ENCODE results near the gene GRID1. TPM values are rescaled to one million over a fixed set of nuclear protein-coding genes. Genes with fewer than 3 reads are reported as not detected.

Gene GRID1
- total RNA-seq, 1 donor from 2014 or later = 1.4 TPM

GRCh38 chr10:86288695-86289576, 77.7 kb downstream of the GRID1 start:
- no peaks in the 10 kb centered on the region for H3K27me3 ChIP-seq
- H3K4me1 ChIP-seq = no peaks in the 10 kb centered on the region
- no peak for DNase-seq (ENCODE audit: low spot score in 2 of 2)
- no peak overlapping the region for H3K4me3 ChIP-seq
- no peaks in the 10 kb centered on the region for H3K9me3 ChIP-seq
- TF ChIP-seq CTCF (IDR thresholded peaks at IDR 0.05) = no peak
- H3K36me3 ChIP-seq = no peaks in the 10 kb centered on the region
- intact Hi-C loops (cut with DNase I) = no loop called here
- H3K27ac ChIP-seq = no peak overlapping the region

GRCh38 chr10:86287966-86288579, 78.5 kb downstream of the GRID1 start:
- Histone ChIP-seq H3K4me1 (no peaks in the 10 kb centered on the region), H3K9me3 (no peaks in the 10 kb centered on the region), H3K27ac (no peak overlapping the region), H3K27me3 (no peaks in the 10 kb centered on the region), H3K36me3 (no peaks in the 10 kb centered on the region), H3K4me3 (no peak overlapping the region)
- intact Hi-C loops (cut with DNase I) = no loop called here
- DNase-seq (ENCODE audit: low spot score in 2 of 2) = peak in 1 of 2 donors; percentile 15
- TF ChIP-seq CTCF (IDR thresholded peaks at IDR 0.05) = no peak

- intact Hi-C loops (cut with DNase I) = no loop called here
- Histone ChIP-seq H3K36me3 (no peaks in the 10 kb centered on the region), H3K4me3 (no peak overlapping the region), H3K4me1 (no peaks in the 10 kb centered on the region), H3K27me3 (no peaks in the 10 kb centered on the region), H3K27ac (no peak overlapping the region), H3K9me3 (no peaks in the 10 kb centered on the region)
- no peak for DNase-seq (ENCODE audit: low spot score in 2 of 2)
- no peak for TF ChIP-seq CTCF (IDR thresholded peaks at IDR 0.05)
Measured at GRCh38 chr10:86287110-86287793, 79.3 kb downstream of the GRID1 start.

DNA sequence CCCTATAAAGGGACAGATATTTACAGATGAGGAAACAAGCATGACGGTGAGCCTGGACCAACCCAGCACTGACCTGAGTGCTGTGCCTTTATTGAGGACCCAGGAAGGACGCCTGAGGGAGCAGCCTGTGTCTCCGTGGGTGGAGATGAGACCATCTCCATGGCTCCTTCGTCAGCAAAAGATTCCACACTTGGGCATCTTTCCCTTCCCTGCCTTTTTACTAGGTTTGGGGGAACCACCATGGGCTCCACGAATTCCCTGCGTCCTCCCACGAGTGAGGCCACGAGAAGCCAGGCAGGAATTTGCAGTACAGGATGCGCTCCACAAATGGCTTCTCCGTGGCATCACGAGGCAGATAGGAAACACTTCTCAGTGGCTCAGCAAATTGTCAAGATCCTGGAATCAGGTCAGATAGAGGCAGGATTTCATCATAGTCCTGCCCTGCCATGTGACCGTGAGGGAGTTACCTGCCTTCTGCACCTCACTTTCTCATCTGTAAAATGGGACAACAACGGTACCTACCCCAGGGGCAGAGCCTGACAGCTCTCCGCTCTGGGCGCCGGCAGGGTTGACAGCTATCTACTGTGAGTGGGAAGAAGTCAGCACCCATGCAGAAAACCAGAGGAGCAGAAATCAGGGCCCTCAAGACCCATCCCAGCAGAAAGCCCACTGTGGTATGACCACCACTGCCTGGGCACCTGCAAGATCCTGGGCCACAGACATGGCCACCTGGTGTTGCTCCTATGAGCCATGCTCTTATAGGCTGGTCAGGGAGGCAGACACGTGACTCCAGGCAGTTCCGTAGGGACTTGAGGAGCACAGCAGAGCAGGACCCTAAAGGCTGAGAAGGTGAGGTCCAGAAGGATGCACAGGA, 80.1 kb downstream of the GRID1 start:
- no peak for TF ChIP-seq CTCF (IDR thresholded peaks at IDR 0.05)
- H3K4me3 ChIP-seq = no peak overlapping the region
- intact Hi-C loops (cut with DNase I) = no loop called here
- no peaks in the 10 kb centered on the region for H3K36me3 ChIP-seq
- peak in 1 of 2 donors; percentile 41 for DNase-seq (ENCODE audit: low spot score in 2 of 2)
- H3K27ac ChIP-seq = no peak overlapping the region
- H3K9me3 ChIP-seq = no peaks in the 10 kb centered on the region
- no peaks in the 10 kb centered on the region for H3K27me3 ChIP-seq
- H3K4me1 ChIP-seq = no peaks in the 10 kb centered on the region

DNA sequence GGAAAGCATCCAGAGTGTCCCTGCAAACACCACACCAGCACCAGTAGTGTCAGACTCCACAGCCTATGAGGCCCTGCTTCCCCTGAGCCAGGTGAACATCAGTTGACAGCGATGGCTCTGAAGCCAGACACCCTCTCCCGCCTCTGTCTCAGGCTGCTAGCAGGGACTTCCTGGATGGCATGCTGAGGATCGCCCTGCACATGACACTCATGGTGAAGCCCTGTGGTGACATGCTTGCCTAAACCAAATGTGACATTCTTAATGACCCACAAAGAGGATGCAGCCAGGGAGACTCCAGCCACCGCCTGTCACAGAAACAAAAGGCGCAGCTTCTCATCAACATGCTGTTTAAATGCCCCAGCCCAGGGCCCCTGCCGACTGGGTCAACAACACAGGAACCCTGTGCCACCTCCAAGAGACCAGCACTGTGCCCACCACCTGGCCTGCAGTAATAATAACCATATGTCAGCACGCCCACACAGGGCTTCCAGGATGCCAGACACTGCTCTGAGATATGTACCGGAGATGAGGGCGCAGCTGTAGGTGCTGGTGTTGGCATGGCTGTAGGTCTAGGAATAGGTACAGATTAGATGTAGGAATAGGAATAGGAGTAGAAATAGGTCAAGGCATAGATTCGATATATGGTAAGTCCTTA, 81.3 kb downstream of the GRID1 start:
- no peaks in the 10 kb centered on the region for H3K27me3 ChIP-seq
- no peak for TF ChIP-seq CTCF (IDR thresholded peaks at IDR 0.05)
- H3K27ac ChIP-seq = no peak overlapping the region
- H3K9me3 ChIP-seq = no peaks in the 10 kb centered on the region
- DNase-seq (ENCODE audit: low spot score in 2 of 2) = peak in 1 of 2 donors; percentile 39
- intact Hi-C loops (cut with DNase I) = no loop called here
- no peaks in the 10 kb centered on the region for H3K4me1 ChIP-seq
- H3K36me3 ChIP-seq = no peaks in the 10 kb centered on the region
- H3K4me3 ChIP-seq = no peak overlapping the region
